Vagina (tissue), 2 donors: ENCODE data around the gene ABCA9.

ENCODE experiments used
- POLR2A ChIP-seq, 2 donors: fragments of 450-650 bp; IDR thresholded peaks; one replicate each; pipeline ENCODE4 v1.6.1; 2017; ENCODE audit warnings: antibody characterized with exemption in 2 of 2, mild to moderate bottlenecking in 2 of 2, moderate library complexity in 2 of 2
- POLR2AphosphoS5 ChIP-seq, 2 donors: sonication (generic); formaldehyde crosslinking; IDR thresholded peaks; one replicate each; pipeline ENCODE4 v1.9.0; 2017; ENCODE audit warnings: antibody characterized with exemption in 2 of 2, mild to moderate bottlenecking in 2 of 2, low read depth in 1 of 2; ENCODE audit not compliant: insufficient read depth in 1 of 2
- TF ChIP-seq, protein P1 (sequence below), 3 experiments: fragments of 450-650 bp in 2 of 3; fragments of 200-600 bp in 1 of 3; sonication (generic) in 1 of 3; IDR thresholded peaks; one replicate each; pipeline ENCODE4 v1.5.1; 2017 to 2019; ENCODE audit warnings: antibody characterized with exemption in 3 of 3, mild to moderate bottlenecking in 2 of 3, moderate library complexity in 2 of 3

DNA sequence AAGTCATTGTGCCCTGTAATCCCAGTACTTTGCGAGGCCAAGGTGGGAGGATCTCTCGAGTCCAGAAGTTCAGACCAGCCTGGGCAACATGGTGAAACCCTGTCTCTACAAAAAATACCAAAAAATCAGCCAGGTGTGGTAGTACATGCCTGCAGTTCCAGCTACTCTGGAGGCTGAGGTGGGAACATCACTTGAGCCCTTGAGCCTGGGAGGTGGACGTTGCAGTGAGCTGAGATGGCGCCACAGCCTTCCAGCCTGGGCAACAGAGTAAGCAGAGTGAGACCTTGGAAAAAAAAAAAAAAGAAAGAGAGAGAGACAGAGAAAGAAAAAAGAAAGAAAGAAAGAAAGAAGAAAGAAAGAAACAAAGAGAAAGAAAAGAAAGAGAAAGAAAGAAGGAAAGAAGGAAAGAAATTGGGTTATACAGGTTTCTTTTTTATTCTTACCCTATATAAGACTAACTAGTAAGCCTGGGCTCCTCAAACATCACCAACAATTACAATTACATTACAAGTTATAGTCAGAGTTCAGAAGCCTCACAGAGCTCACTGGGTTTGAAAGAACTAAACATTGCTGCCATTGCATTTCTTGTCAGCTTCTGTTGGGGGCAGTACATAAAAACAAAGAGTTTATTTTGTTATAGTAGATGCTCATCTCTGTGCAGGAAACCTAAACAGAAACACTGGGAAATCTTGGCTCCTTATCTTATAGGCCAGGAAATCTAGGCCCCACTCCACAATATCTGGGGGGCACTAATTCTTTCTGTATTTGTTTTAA is 6.7 kb upstream of the ABCA9 start:
- TF ChIP-seq, protein P1, sequence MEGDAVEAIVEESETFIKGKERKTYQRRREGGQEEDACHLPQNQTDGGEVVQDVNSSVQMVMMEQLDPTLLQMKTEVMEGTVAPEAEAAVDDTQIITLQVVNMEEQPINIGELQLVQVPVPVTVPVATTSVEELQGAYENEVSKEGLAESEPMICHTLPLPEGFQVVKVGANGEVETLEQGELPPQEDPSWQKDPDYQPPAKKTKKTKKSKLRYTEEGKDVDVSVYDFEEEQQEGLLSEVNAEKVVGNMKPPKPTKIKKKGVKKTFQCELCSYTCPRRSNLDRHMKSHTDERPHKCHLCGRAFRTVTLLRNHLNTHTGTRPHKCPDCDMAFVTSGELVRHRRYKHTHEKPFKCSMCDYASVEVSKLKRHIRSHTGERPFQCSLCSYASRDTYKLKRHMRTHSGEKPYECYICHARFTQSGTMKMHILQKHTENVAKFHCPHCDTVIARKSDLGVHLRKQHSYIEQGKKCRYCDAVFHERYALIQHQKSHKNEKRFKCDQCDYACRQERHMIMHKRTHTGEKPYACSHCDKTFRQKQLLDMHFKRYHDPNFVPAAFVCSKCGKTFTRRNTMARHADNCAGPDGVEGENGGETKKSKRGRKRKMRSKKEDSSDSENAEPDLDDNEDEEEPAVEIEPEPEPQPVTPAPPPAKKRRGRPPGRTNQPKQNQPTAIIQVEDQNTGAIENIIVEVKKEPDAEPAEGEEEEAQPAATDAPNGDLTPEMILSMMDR (IDR thresholded peaks at IDR 0.05), result no peak
- no peak for TF ChIP-seq POLR2A (IDR thresholded peaks at IDR 0.05)
- no peak for TF ChIP-seq POLR2AphosphoS5 (IDR thresholded peaks at IDR 0.05; ENCODE audit: insufficient read depth in 1 of 2, low read depth in 1 of 2)
